ENCODE measurements around the gene GRK1.

DNA sequence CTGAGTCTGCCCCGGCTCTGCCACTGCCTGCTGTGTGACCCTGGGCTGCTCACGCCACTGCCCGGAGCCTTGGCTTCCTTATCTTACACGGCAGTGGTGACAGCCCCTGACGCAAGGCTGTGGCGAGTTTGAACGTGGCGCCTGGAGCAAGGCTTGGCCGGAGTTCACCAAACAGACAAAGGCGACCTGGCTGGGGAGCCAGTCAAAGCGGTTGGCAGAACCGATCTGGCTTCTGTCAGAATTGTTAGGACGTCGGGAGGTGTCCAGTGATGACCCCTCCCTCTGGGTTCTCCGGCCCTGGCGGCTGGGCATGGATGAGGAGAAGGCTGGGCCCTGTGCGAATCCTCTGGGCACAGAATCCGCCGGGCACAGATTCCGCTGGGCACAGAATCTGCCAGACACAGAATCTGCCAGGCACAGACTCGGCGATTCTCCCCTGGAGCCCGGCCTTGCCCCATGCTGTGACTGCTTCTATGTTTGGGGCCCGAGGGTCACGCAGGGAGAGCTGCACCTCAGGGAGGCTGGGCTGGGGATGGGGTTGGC is 80.3 kb downstream of the GRK1 start:
- TF ChIP-seq, protein P1, sequence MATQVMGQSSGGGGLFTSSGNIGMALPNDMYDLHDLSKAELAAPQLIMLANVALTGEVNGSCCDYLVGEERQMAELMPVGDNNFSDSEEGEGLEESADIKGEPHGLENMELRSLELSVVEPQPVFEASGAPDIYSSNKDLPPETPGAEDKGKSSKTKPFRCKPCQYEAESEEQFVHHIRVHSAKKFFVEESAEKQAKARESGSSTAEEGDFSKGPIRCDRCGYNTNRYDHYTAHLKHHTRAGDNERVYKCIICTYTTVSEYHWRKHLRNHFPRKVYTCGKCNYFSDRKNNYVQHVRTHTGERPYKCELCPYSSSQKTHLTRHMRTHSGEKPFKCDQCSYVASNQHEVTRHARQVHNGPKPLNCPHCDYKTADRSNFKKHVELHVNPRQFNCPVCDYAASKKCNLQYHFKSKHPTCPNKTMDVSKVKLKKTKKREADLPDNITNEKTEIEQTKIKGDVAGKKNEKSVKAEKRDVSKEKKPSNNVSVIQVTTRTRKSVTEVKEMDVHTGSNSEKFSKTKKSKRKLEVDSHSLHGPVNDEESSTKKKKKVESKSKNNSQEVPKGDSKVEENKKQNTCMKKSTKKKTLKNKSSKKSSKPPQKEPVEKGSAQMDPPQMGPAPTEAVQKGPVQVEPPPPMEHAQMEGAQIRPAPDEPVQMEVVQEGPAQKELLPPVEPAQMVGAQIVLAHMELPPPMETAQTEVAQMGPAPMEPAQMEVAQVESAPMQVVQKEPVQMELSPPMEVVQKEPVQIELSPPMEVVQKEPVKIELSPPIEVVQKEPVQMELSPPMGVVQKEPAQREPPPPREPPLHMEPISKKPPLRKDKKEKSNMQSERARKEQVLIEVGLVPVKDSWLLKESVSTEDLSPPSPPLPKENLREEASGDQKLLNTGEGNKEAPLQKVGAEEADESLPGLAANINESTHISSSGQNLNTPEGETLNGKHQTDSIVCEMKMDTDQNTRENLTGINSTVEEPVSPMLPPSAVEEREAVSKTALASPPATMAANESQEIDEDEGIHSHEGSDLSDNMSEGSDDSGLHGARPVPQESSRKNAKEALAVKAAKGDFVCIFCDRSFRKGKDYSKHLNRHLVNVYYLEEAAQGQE (IDR thresholded peaks at IDR 0.05; ENCODE audit: unreplicated experiment): no peak
- TF ChIP-seq, protein P2, sequence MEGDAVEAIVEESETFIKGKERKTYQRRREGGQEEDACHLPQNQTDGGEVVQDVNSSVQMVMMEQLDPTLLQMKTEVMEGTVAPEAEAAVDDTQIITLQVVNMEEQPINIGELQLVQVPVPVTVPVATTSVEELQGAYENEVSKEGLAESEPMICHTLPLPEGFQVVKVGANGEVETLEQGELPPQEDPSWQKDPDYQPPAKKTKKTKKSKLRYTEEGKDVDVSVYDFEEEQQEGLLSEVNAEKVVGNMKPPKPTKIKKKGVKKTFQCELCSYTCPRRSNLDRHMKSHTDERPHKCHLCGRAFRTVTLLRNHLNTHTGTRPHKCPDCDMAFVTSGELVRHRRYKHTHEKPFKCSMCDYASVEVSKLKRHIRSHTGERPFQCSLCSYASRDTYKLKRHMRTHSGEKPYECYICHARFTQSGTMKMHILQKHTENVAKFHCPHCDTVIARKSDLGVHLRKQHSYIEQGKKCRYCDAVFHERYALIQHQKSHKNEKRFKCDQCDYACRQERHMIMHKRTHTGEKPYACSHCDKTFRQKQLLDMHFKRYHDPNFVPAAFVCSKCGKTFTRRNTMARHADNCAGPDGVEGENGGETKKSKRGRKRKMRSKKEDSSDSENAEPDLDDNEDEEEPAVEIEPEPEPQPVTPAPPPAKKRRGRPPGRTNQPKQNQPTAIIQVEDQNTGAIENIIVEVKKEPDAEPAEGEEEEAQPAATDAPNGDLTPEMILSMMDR (conservative IDR thresholded peaks at IDR 0.05; ENCODE audit: low read depth in 2 of 2): no peak
- no peak for TF ChIP-seq POLR2AphosphoS5 (IDR thresholded peaks at IDR 0.05; ENCODE audit: low read depth)
- TF ChIP-seq EZH2 (IDR thresholded peaks at IDR 0.05; ENCODE audit: low read depth, unreplicated experiment): no peak
- no peak for TF ChIP-seq CREB1 (CRISPR knock-in tag; IDR thresholded peaks at IDR 0.05; ENCODE audit: low read depth)
- no peak for TF ChIP-seq EZH2phosphoT487 (IDR thresholded peaks at IDR 0.05; ENCODE audit: unreplicated experiment)

Data from GM23338 (cell line).